CMK (cell line): ENCODE measurements around the gene GPR119.
A peak's percentile ranks its signal among the peaks of the same experiment; 100 is the strongest.
"Not testable (repeated sequence)": the region's sequence is repeated elsewhere in the genome, so short reads cannot be mapped to it uniquely, and the experiment has no call there.

Source experiments
- DNase-seq: peaks from one replicate; pipeline ENCODE4 v3.0.0-alpha.2; 2010; ENCODE audit warnings: low read depth

Gene GPR119

GRCh38 chrX:130339408-130340222, 45.9 kb downstream of the GPR119 start, which contains the start of gene SLC25A14:
TSS of gene SLC25A14 (plus strand) at chrX:130339919. CDS start at chrX:130340279, 360 bp downstream.
- peak; percentile 45 for DNase-seq

- not testable (repeated sequence) for DNase-seq
Measured at GRCh38 chrX:130338869-130339268, 46.6 kb downstream of the GPR119 start.

- no peak for DNase-seq
Measured at GRCh38 chrX:130336531-130336930, 48.9 kb downstream of the GPR119 start.
